ENCODE measurements around the gene ENTREP3.

The ENTREP3 gene

GRCh38 chr1:155228096-155228427, 27.2 kb downstream of the ENTREP3 start:
- H3K4me3 ChIP-seq (ENCODE audit: low read length) = peak overlapping the region; percentile 98

GRCh38 chr1:155227261-155228095, 27.8 kb downstream of the ENTREP3 start:
- Histone ChIP-seq H3K27ac (ENCODE audit: low read depth, low read length) (peak overlapping the region; percentile 91), H3K27me3 (ENCODE audit: control insufficient read depth, low read length) (no peaks in the 10 kb centered on the region), H3K4me3 (ENCODE audit: low read length) (peak overlapping the region; percentile 98), H3K9me3 (ENCODE audit: control insufficient read depth, insufficient read depth, low read length) (no peaks in the 10 kb centered on the region), H3K36me3 (ENCODE audit: control insufficient read depth, low read length) (peaks cover 22% of the 10 kb centered on the region), H3K4me2 (ENCODE audit: low read length) (peak overlapping the region; percentile 95), H3K79me2 (ENCODE audit: control insufficient read depth, low read length) (peaks cover 30% of the 10 kb centered on the region), H3K9me2 (replicated peaks; ENCODE audit: control insufficient read depth, low read length) (no peaks in the 10 kb centered on the region), H3F3A (ENCODE audit: control insufficient read depth, insufficient read depth) (peaks cover 44% of the 10 kb centered on the region), H3K4me1 (ENCODE audit: control insufficient read depth, low read length) (peaks cover 51% of the 10 kb centered on the region), H4K20me1 (ENCODE audit: control insufficient read depth, insufficient read depth, low read depth, low read length) (no peaks in the 10 kb centered on the region)
- TF ChIP-seq EZH2phosphoT487 (IDR thresholded peaks at IDR 0.05; ENCODE audit: borderline replicate concordance, low read length) (no peak), CTCF (IDR thresholded peaks at IDR 0.05; ENCODE audit: low read depth, low read length, poor library complexity, severe bottlenecking) (no peak)

More at GRCh38 chr1:155228096-155228427, 27.2 kb downstream of the ENTREP3 start:
- H3K27me3 ChIP-seq (ENCODE audit: control insufficient read depth, low read length) = no peaks in the 10 kb centered on the region
- peaks cover 29% of the 10 kb centered on the region for H3K79me2 ChIP-seq (ENCODE audit: control insufficient read depth, low read length)
- TF ChIP-seq CTCF (IDR thresholded peaks at IDR 0.05; ENCODE audit: low read depth, low read length, poor library complexity, severe bottlenecking) (peak; percentile 25), EZH2phosphoT487 (IDR thresholded peaks at IDR 0.05; ENCODE audit: borderline replicate concordance, low read length) (no peak)
- no peaks in the 10 kb centered on the region for H4K20me1 ChIP-seq (ENCODE audit: control insufficient read depth, insufficient read depth, low read depth, low read length)
- H3F3A ChIP-seq (ENCODE audit: control insufficient read depth, insufficient read depth) = peaks cover 44% of the 10 kb centered on the region
- peak overlapping the region; percentile 71 for H3K27ac ChIP-seq (ENCODE audit: low read depth, low read length)
- no peaks in the 10 kb centered on the region for H3K9me2 ChIP-seq (replicated peaks; ENCODE audit: control insufficient read depth, low read length)
- peaks cover 46% of the 10 kb centered on the region for H3K4me1 ChIP-seq (ENCODE audit: control insufficient read depth, low read length)
- H3K4me2 ChIP-seq (ENCODE audit: low read length) = peak overlapping the region; percentile 95
- H3K9me3 ChIP-seq (ENCODE audit: control insufficient read depth, insufficient read depth, low read length) = no peaks in the 10 kb centered on the region
- H3K36me3 ChIP-seq (ENCODE audit: control insufficient read depth, low read length) = peaks cover 22% of the 10 kb centered on the region

GRCh38 chr1:155226910-155227260, 28.4 kb downstream of the ENTREP3 start:
- Histone ChIP-seq H3K27ac (ENCODE audit: low read depth, low read length) (peak overlapping the region; percentile 91), H3K9me2 (replicated peaks; ENCODE audit: control insufficient read depth, low read length) (no peaks in the 10 kb centered on the region), H3K9me3 (ENCODE audit: control insufficient read depth, insufficient read depth, low read length) (no peaks in the 10 kb centered on the region), H3K36me3 (ENCODE audit: control insufficient read depth, low read length) (peaks cover 22% of the 10 kb centered on the region), H3K27me3 (ENCODE audit: control insufficient read depth, low read length) (no peaks in the 10 kb centered on the region), H3K4me3 (ENCODE audit: low read length) (peak overlapping the region; percentile 98), H3K4me2 (ENCODE audit: low read length) (peak overlapping the region; percentile 92), H3K79me2 (ENCODE audit: control insufficient read depth, low read length) (peaks cover 36% of the 10 kb centered on the region), H3F3A (ENCODE audit: control insufficient read depth, insufficient read depth) (peaks cover 44% of the 10 kb centered on the region), H4K20me1 (ENCODE audit: control insufficient read depth, insufficient read depth, low read depth, low read length) (no peaks in the 10 kb centered on the region), H3K4me1 (ENCODE audit: control insufficient read depth, low read length) (peaks cover 57% of the 10 kb centered on the region)
- TF ChIP-seq CTCF (IDR thresholded peaks at IDR 0.05; ENCODE audit: low read depth, low read length, poor library complexity, severe bottlenecking) = peak; percentile 35
- no peak for TF ChIP-seq EZH2phosphoT487 (IDR thresholded peaks at IDR 0.05; ENCODE audit: borderline replicate concordance, low read length)

Measured in DOHH2 (cell line).